Kidney (tissue), 14 donors: Measurements from ENCODE around the gene BSPRY. TPM values are rescaled to one million over a fixed set of nuclear protein-coding genes. Genes with fewer than 3 reads are reported as not detected.

Experiments
- DNase-seq, 5 donors: peaks; one replicate each; pipeline ENCODE4 v3.0.0-alpha.2; 2013 to 2020
- FAIRE-seq: peaks from 2 replicates; lab custom pipeline; 2012; peaks lifted over from hg19 to GRCh38; lab: Jason Lieb, UNC
- H3K27ac ChIP-seq, 2 donors: one replicate each; pipeline ENCODE4 v1.7.0; 2013; ENCODE audit warnings: low read depth in 2 of 2, low read length in 2 of 2, inconsistent platforms in 1 of 2
- H3K27me3 ChIP-seq: one replicate; pipeline ENCODE4 v1.7.1; 2013; ENCODE audit warnings: low read length, inconsistent platforms; ENCODE audit not compliant: control insufficient read depth, insufficient read depth
- H3K36me3 ChIP-seq, 3 donors: one replicate each; pipeline versions ENCODE4 v1.7.0 to v1.7.1; 2013; ENCODE audit warnings: low read length in 3 of 3, control low read depth in 1 of 3, inconsistent platforms in 1 of 3; ENCODE audit not compliant: insufficient read depth in 3 of 3, control insufficient read depth in 2 of 3
- H3K4me1 ChIP-seq, 3 donors: one replicate each; pipeline versions ENCODE4 v1.7.0 to v1.7.1; 2013; ENCODE audit warnings: low read length in 3 of 3, inconsistent platforms in 1 of 3, low read depth in 1 of 3; ENCODE audit not compliant: control insufficient read depth in 2 of 3, insufficient read depth in 2 of 3
- H3K4me3 ChIP-seq, 3 donors: one replicate each; pipeline versions ENCODE4 v1.7.0 to v1.8.1; 2013; ENCODE audit warnings: low read length in 3 of 3, control low read depth in 1 of 3, inconsistent platforms in 1 of 3
- H3K9ac ChIP-seq, 3 donors: one replicate each; pipeline versions ENCODE4 v1.7.0 to v1.7.1; 2013; ENCODE audit warnings: low read length in 3 of 3, control low read depth in 1 of 3, inconsistent platforms in 1 of 3
- H3K9me3 ChIP-seq, 3 donors: one replicate each; pipeline versions ENCODE4 v1.7.0 to v1.7.1; 2013; ENCODE audit warnings: low read length in 3 of 3, control low read depth in 1 of 3, inconsistent platforms in 1 of 3; ENCODE audit not compliant: control insufficient read depth in 2 of 3, insufficient read depth in 1 of 3
- intact Hi-C: fragments of 100-400 bp; cut with DNase I; formaldehyde crosslinking; loops from one replicate; pipeline ENCODE4 v1.11.1; 2022
- polyA plus RNA-seq: library from polyadenylated mRNA; stranded (reverse); fragments of 350-450 nt; fragmentation: Illumina TruSeq; extraction: RNeasy Lipid Tissue Mini Kit (QIAGEN cat#74804); gene quantifications from one replicate; pipeline ENCODE4 v1.2.3, GENCODE V29; 2014; ENCODE audit warnings: low read depth, low replicate concordance; ENCODE audit not compliant: insufficient read depth
- total RNA-seq: library from RNA; stranded (reverse); fragmentation: NEBNext Ultra II Directional; extraction: Animal tissue kit (Norgen Biotek cat#: 25700); gene quantifications from one replicate; pipeline ENCODE4 v1.2.1, GENCODE V29; 2021
- TF ChIP-seq, protein P1 (sequence below): IDR thresholded peaks from 3 replicates; pipeline ENCODE4 v1.5.1; 2012; ENCODE audit warnings: mild to moderate bottlenecking, moderate library complexity, borderline replicate concordance; ENCODE audit not compliant: insufficient read depth; ENCODE audit errors: extremely low read depth
- donor health status: control.
- donor health status: control.
- donor health status: control.
- donor health status: control.
- donor health status: control.
- donor health status: DM: yes; HTN: yes; CAD: no.
- donor health status: Normal renal cell carcinoma (clear cell type).

Gene BSPRY
- total and polyA plus RNA-seq, 2 donors from 2014 or later = 14.5 to 18.0 TPM

DNA sequence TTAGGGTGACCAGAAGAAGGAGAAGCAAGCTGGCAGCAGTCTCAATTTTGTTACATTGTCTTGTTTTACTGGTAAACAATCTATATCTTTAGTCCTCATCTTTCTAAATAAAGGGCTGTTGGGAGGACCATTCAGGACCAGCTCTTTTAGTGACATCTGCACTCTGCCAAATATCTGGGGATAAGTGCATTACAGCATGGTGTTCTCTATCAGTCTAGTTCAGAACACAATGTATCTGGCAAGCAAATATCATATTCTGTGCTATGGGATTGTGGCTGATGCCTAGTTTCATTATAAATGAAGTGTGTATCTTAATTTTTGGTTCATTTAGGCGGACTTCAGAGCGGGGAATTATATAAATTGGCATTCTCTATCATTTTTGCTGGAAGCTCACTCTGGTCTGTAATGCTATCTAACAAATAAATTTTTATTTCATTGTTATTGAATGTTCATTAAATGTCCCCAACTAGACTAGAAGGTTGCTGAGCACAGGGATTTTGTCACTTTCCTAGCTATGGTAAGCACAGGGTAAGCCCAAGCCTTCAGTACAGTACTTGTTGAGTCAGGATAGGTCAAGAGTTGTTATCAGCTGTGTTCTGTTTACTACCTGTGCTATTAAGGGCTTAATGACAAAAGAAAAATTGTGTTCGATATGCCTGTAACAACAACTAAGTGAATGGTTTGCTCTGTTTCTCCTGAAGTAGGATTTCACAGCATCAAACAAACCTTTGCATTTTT, 21.1 kb upstream of the BSPRY start:
- FAIRE-seq (no peak), DNase-seq (no peak)
- no peaks in the 10 kb centered on the region for H3K27me3 ChIP-seq
- H3K4me1 ChIP-seq = no peaks in the 10 kb centered on the region
- peaks cover 0 to 4% (median 2%) of the 10 kb centered on the region in 3 donors for H3K36me3 ChIP-seq
- H3K9ac ChIP-seq = no peak overlapping the region
- no peak overlapping the region for H3K4me3 ChIP-seq
- intact Hi-C loops = no loop called here
- no peaks in the 10 kb centered on the region for H3K9me3 ChIP-seq
- TF ChIP-seq, protein P1, sequence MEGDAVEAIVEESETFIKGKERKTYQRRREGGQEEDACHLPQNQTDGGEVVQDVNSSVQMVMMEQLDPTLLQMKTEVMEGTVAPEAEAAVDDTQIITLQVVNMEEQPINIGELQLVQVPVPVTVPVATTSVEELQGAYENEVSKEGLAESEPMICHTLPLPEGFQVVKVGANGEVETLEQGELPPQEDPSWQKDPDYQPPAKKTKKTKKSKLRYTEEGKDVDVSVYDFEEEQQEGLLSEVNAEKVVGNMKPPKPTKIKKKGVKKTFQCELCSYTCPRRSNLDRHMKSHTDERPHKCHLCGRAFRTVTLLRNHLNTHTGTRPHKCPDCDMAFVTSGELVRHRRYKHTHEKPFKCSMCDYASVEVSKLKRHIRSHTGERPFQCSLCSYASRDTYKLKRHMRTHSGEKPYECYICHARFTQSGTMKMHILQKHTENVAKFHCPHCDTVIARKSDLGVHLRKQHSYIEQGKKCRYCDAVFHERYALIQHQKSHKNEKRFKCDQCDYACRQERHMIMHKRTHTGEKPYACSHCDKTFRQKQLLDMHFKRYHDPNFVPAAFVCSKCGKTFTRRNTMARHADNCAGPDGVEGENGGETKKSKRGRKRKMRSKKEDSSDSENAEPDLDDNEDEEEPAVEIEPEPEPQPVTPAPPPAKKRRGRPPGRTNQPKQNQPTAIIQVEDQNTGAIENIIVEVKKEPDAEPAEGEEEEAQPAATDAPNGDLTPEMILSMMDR = no peak
- H3K27ac ChIP-seq = no peak overlapping the region

DNA sequence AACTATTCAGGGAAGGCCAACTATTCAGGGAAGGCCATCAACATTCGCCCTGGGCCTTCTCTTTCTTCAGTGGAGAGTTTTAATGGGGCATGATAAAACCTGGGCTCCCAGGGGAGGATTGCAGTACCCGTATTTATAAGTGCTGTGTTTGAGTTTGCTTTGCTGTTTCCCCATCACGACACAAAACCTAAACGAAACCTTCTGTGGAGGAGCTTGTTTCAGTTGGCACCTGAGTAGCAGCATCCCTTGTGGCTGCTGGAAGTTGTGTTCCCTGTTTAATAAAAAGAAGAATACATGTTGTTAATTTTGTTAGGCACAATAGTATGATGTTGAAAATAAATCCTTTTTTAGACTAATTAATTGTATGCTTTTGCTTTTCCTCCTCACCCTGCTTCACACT, 17.6 kb upstream of the BSPRY start:
- Histone ChIP-seq H3K9me3 (no peaks in the 10 kb centered on the region), H3K27me3 (no peaks in the 10 kb centered on the region), H3K36me3 (peaks cover 0 to 4% (median 2%) of the 10 kb centered on the region in 3 donors), H3K9ac (no peak overlapping the region), H3K27ac (no peak overlapping the region), H3K4me1 (no peaks in the 10 kb centered on the region), H3K4me3 (no peak overlapping the region)
- intact Hi-C loops = no loop called here
- DNase-seq (no peak), FAIRE-seq (no peak)
- TF ChIP-seq, protein P1 = no peak

DNA sequence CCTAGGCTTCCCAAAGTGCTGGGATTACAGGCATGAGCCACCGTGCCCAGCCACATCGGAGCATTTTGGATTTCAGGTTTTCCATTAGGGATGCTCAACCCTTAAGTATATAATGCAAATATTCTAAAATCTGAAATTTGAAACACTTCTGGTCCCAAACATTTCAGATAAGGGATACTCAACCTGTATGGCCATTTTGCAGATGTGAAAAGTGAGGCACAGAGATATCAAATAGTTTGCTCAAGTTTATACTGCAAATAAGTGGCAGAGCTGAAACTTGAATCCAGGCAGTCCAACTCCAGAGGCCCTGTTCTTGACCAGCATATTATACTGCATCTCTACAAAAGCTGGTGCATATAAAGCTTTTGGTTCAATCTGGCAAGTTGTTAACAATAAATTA, 11.6 kb upstream of the BSPRY start:
- Histone ChIP-seq H3K9me3 (no peaks in the 10 kb centered on the region), H3K4me3 (no peak overlapping the region), H3K27ac (no peak overlapping the region), H3K27me3 (no peaks in the 10 kb centered on the region), H3K9ac (no peak overlapping the region), H3K36me3 (no peaks in the 10 kb centered on the region), H3K4me1 (peaks cover 0 to 4% (median 0%) of the 10 kb centered on the region in 3 donors)
- FAIRE-seq = no peak
- TF ChIP-seq, protein P1 = no peak
- intact Hi-C loops = no loop called here
- DNase-seq = no peak
